ENCODE measurements around the gene SORCS2.

DNA sequence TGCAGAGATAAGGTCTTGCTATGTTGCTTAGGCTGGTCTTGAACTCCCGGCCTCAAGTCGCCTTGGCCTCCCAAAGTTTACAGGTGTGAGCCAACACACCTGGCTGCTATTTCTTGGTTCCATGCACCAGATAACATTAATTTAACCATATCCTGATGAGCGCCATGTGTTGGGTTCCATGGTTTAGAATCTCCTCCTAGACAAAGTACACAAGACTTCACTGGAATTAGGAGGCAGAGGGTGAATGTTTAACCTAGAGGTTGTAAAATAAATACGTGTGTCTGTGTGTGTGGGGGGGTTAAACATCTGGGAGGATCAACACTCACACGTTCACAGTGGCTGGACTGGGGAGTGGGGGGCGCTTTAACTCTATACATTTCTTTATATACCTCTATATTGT, 32.4 kb upstream of the SORCS2 start:
- no peak for TF ChIP-seq CTCF (IDR thresholded peaks at IDR 0.05)
- no peak for TF ChIP-seq EZH2 (IDR thresholded peaks at IDR 0.05)

Measured in neural progenitor cell (in vitro differentiated cells).